ENCODE data around the gene OPRD1. TPM values are rescaled to one million over a fixed set of nuclear protein-coding genes. Genes with fewer than 3 reads are reported as not detected.
A peak's percentile ranks its signal among the peaks of the same experiment; 100 is the strongest.
"Not testable (repeated sequence)": the region's sequence is repeated elsewhere in the genome, so short reads cannot be mapped to it uniquely, and the experiment has no call there.

Gene OPRD1
- total RNA-seq: 0.27 TPM
- under 1 TPM; 0.17 to 0.45 (median 0.37) TPM for polyA plus RNA-seq (ENCODE audit: insufficient read depth in 1 of 8, insufficient read length in 8 of 8, low replicate concordance in 1 of 8)
- long read RNA-seq, donor 1: 0 reads
- long read RNA-seq, donor 2: 0 reads
- long read RNA-seq, donor 3: 0 reads
- long read RNA-seq, donor 4: 0 reads
- long read RNA-seq, donor 5: 0 reads
- long read RNA-seq, donor 6: 0 reads
- long read RNA-seq, donor 7: 0 reads
- long read RNA-seq, donor 8: 0 reads
- long read RNA-seq, donor 9, full-length matches to known transcripts: 1 of 1 reads
- long read RNA-seq, donor 9, partial matches to known transcripts: 0 of 1 reads
- long read RNA-seq, donor 9, other reads (novel, unspliced or antisense): 0 of 1 reads
- long read RNA-seq, donor 10: 0 reads
- long read RNA-seq, donor 11: 0 reads

GRCh38 chr1:28811766-28812668 lies at the start of gene OPRD1:
TSS of gene OPRD1 (plus strand) at chr1:28812170. CDS start at chr1:28812384, 214 bp downstream.
- H3K36me3 ChIP-seq (ENCODE audit: control insufficient read depth, insufficient read depth, low read length): no peaks in the 10 kb centered on the region
- WGBS (ENCODE audit: insufficient coverage): 1% methylated on average over 106 of the region's 108 CpGs
- no peak within 1 kb of the TSS for H3K4me3 ChIP-seq (ENCODE audit: low read length)
- peaks cover 13% of the 10 kb centered on the region for H3K4me1 ChIP-seq (ENCODE audit: control insufficient read depth, insufficient read depth, low read length)
- no peaks in the 10 kb centered on the region for H3K9me3 ChIP-seq (replicated peaks; ENCODE audit: control insufficient read depth, low read depth, low read length)
- DNase-seq: no peak
- peaks cover 73% of the 10 kb centered on the region for H3K27me3 ChIP-seq (ENCODE audit: control insufficient read depth, insufficient read depth, low read length)
- H3K27ac ChIP-seq (ENCODE audit: low read length): no peak within 1 kb of the TSS

- H3K4me1 ChIP-seq (ENCODE audit: control insufficient read depth, insufficient read depth, low read length): no peaks in the 10 kb centered on the region
- H3K9me3 ChIP-seq (replicated peaks; ENCODE audit: control insufficient read depth, low read depth, low read length): no peaks in the 10 kb centered on the region
- no peaks in the 10 kb centered on the region for H3K27me3 ChIP-seq (ENCODE audit: control insufficient read depth, insufficient read depth, low read length)
- H3K36me3 ChIP-seq (ENCODE audit: control insufficient read depth, insufficient read depth, low read length): peaks cover 25% of the 10 kb centered on the region
- no peak overlapping the region for H3K4me3 ChIP-seq (ENCODE audit: low read length)
- H3K27ac ChIP-seq (ENCODE audit: low read length): no peak overlapping the region
- no CpG with 5 or more reads among the region's 2 CpGs for WGBS (ENCODE audit: insufficient coverage)
- no peak for DNase-seq
Measured at GRCh38 chr1:28766532-28767183, 45.3 kb upstream of the OPRD1 start.

GRCh38 chr1:28770601-28771165 lies 41.3 kb upstream of the OPRD1 start:
- no peak for DNase-seq
- Histone ChIP-seq H3K4me3 (ENCODE audit: low read length) (no peak overlapping the region), H3K27ac (ENCODE audit: low read length) (no peak overlapping the region), H3K27me3 (ENCODE audit: control insufficient read depth, insufficient read depth, low read length) (no peaks in the 10 kb centered on the region), H3K36me3 (ENCODE audit: control insufficient read depth, insufficient read depth, low read length) (peaks cover 18% of the 10 kb centered on the region), H3K4me1 (ENCODE audit: control insufficient read depth, insufficient read depth, low read length) (peaks cover 9% of the 10 kb centered on the region), H3K9me3 (replicated peaks; ENCODE audit: control insufficient read depth, low read depth, low read length) (no peaks in the 10 kb centered on the region)
- no CpG with 5 or more reads among the region's 3 CpGs for WGBS (ENCODE audit: insufficient coverage)

- DNase-seq: not testable (repeated sequence)
Measured at GRCh38 chr1:28771921-28772320, 40.0 kb upstream of the OPRD1 start.

GRCh38 chr1:28773105-28773504 lies 38.9 kb upstream of the OPRD1 start:
- 93% methylated on average over 2 of the region's 3 CpGs for WGBS (ENCODE audit: insufficient coverage)
- Histone ChIP-seq H3K4me1 (ENCODE audit: control insufficient read depth, insufficient read depth, low read length) (peaks cover 9% of the 10 kb centered on the region), H3K36me3 (ENCODE audit: control insufficient read depth, insufficient read depth, low read length) (peaks cover 12% of the 10 kb centered on the region), H3K9me3 (replicated peaks; ENCODE audit: control insufficient read depth, low read depth, low read length) (no peaks in the 10 kb centered on the region), H3K4me3 (ENCODE audit: low read length) (no peak overlapping the region), H3K27ac (ENCODE audit: low read length) (no peak overlapping the region), H3K27me3 (ENCODE audit: control insufficient read depth, insufficient read depth, low read length) (no peaks in the 10 kb centered on the region)
- DNase-seq: no peak

More at GRCh38 chr1:28771921-28772320, 40.0 kb upstream of the OPRD1 start:
- H3K4me1 ChIP-seq (ENCODE audit: control insufficient read depth, insufficient read depth, low read length); H3K27ac ChIP-seq (ENCODE audit: low read length); H3K27me3 ChIP-seq (ENCODE audit: control insufficient read depth, insufficient read depth, low read length); H3K4me3 ChIP-seq (ENCODE audit: low read length); H3K9me3 ChIP-seq (replicated peaks; ENCODE audit: control insufficient read depth, low read depth, low read length): not testable (repeated sequence)
- WGBS (ENCODE audit: insufficient coverage): 90% methylated on average over 3 of the region's 10 CpGs
- H3K36me3 ChIP-seq (ENCODE audit: control insufficient read depth, insufficient read depth, low read length): peaks cover 12% of the 10 kb centered on the region

GRCh38 chr1:28775121-28775942 lies 36.6 kb upstream of the OPRD1 start:
- Histone ChIP-seq H3K4me1 (ENCODE audit: control insufficient read depth, insufficient read depth, low read length) (peaks cover 9% of the 10 kb centered on the region), H3K9me3 (replicated peaks; ENCODE audit: control insufficient read depth, low read depth, low read length) (no peaks in the 10 kb centered on the region), H3K27me3 (ENCODE audit: control insufficient read depth, insufficient read depth, low read length) (no peaks in the 10 kb centered on the region), H3K36me3 (ENCODE audit: control insufficient read depth, insufficient read depth, low read length) (peaks cover 4% of the 10 kb centered on the region), H3K27ac (ENCODE audit: low read length) (peak overlapping the region; percentile 59), H3K4me3 (ENCODE audit: low read length) (peak overlapping the region; percentile 38)
- DNase-seq: peak; percentile 87
- WGBS (ENCODE audit: insufficient coverage): 11% methylated on average over 36 of the region's 39 CpGs

GRCh38 chr1:28776341-28776740 lies 35.6 kb upstream of the OPRD1 start:
- Histone ChIP-seq H3K4me3 (ENCODE audit: low read length) (no peak overlapping the region), H3K9me3 (replicated peaks; ENCODE audit: control insufficient read depth, low read depth, low read length) (no peaks in the 10 kb centered on the region), H3K27me3 (ENCODE audit: control insufficient read depth, insufficient read depth, low read length) (no peaks in the 10 kb centered on the region), H3K27ac (ENCODE audit: low read length) (no peak overlapping the region), H3K4me1 (ENCODE audit: control insufficient read depth, insufficient read depth, low read length) (peaks cover 9% of the 10 kb centered on the region), H3K36me3 (ENCODE audit: control insufficient read depth, insufficient read depth, low read length) (peaks cover 3% of the 10 kb centered on the region)
- 100% methylated on average over 3 of the region's 17 CpGs for WGBS (ENCODE audit: insufficient coverage)
- DNase-seq: no peak

GRCh38 chr1:28778021-28778420 lies 33.9 kb upstream of the OPRD1 start:
- H3K27me3 ChIP-seq (ENCODE audit: control insufficient read depth, insufficient read depth, low read length): no peaks in the 10 kb centered on the region
- DNase-seq: no peak
- peaks cover 9% of the 10 kb centered on the region for H3K4me1 ChIP-seq (ENCODE audit: control insufficient read depth, insufficient read depth, low read length)
- WGBS (ENCODE audit: insufficient coverage): 71% methylated on average over 2 of the region's 2 CpGs
- H3K27ac ChIP-seq (ENCODE audit: low read length): no peak overlapping the region
- H3K36me3 ChIP-seq (ENCODE audit: control insufficient read depth, insufficient read depth, low read length): peaks cover 3% of the 10 kb centered on the region
- no peaks in the 10 kb centered on the region for H3K9me3 ChIP-seq (replicated peaks; ENCODE audit: control insufficient read depth, low read depth, low read length)
- no peak overlapping the region for H3K4me3 ChIP-seq (ENCODE audit: low read length)

GRCh38 chr1:28779751-28780408 lies 32.1 kb upstream of the OPRD1 start:
- no peaks in the 10 kb centered on the region for H3K9me3 ChIP-seq (replicated peaks; ENCODE audit: control insufficient read depth, low read depth, low read length)
- H3K36me3 ChIP-seq (ENCODE audit: control insufficient read depth, insufficient read depth, low read length): no peaks in the 10 kb centered on the region
- 44% methylated on average over 4 of the region's 6 CpGs for WGBS (ENCODE audit: insufficient coverage)
- no peaks in the 10 kb centered on the region for H3K27me3 ChIP-seq (ENCODE audit: control insufficient read depth, insufficient read depth, low read length)
- no peak overlapping the region for H3K4me3 ChIP-seq (ENCODE audit: low read length)
- no peak for DNase-seq
- peaks cover 7% of the 10 kb centered on the region for H3K4me1 ChIP-seq (ENCODE audit: control insufficient read depth, insufficient read depth, low read length)
- no peak overlapping the region for H3K27ac ChIP-seq (ENCODE audit: low read length)

Measured in muscle of leg (tissue), 16 donors.